Stimulated activated naive CD8-positive, alpha-beta T cell treated with anti-CD3 and anti-CD28 coated beads, Interleukin-15, amount 100 ng/mL, for 72 hours (primary cell): Measurements from ENCODE around the gene KRTAP6-3.

Experiments used
- ATAC-seq: fragments of 150-1000 bp; cut with Tn5 transposase; 2 replicates; pipeline ENCODE4 v1.10.0; 2021; ENCODE audit warnings: mild to moderate bottlenecking, moderate library complexity
- DNase-seq, 2 donors: peaks; one replicate each; pipeline ENCODE4 v3.0.0; 2021 to 2022
- H3K27ac Mint-ChIP-seq, 2 donors: one replicate each; pipeline ENCODE4 v1.8.0; 2022; ENCODE audit warnings: mild to moderate bottlenecking in 2 of 2, mixed read lengths in 2 of 2, moderate library complexity in 2 of 2
- H3K27me3 Mint-ChIP-seq: one replicate; pipeline ENCODE4 v1.8.0; 2022; ENCODE audit warnings: mixed read lengths
- H3K4me1 Mint-ChIP-seq: one replicate; pipeline ENCODE4 v1.8.0; 2022; ENCODE audit warnings: mild to moderate bottlenecking, mixed read lengths
- H3K4me3 Mint-ChIP-seq, 2 donors: one replicate each; pipeline ENCODE4 v1.8.0; 2022; ENCODE audit warnings: mild to moderate bottlenecking in 2 of 2, mixed read lengths in 2 of 2, moderate library complexity in 1 of 2
- H3K9me3 Mint-ChIP-seq, 2 donors: one replicate each; pipeline ENCODE4 v1.8.0; 2022; ENCODE audit warnings: mixed read lengths in 2 of 2

The KRTAP6-3 gene

GRCh38 chr21:30592140-30592539 lies at the start of gene KRTAP6-3:
TSS of gene KRTAP6-3 (plus strand) at chr21:30592440. CDS start at chr21:30592446, 6 bp downstream.
- Mint-ChIP-seq H3K4me3 (no peak within 1 kb of the TSS), H3K9me3 (no peaks in the 10 kb centered on the region), H3K27me3 (no peaks in the 10 kb centered on the region), H3K27ac (no peak within 1 kb of the TSS), H3K4me1 (no peaks in the 10 kb centered on the region)
- DNase-seq, result no peak
- no peak for ATAC-seq

- Mint-ChIP-seq H3K27ac (no peak overlapping the region), H3K27me3 (no peaks in the 10 kb centered on the region), H3K4me1 (no peaks in the 10 kb centered on the region), H3K9me3 (peaks cover 0 to 6% of the 10 kb centered on the region in 2 donors), H3K4me3 (no peak overlapping the region)
- ATAC-seq, result no peak
- DNase-seq, result no peak
Measured at GRCh38 chr21:30552782-30553181, 39.5 kb upstream of the KRTAP6-3 start.

- H3K27ac Mint-ChIP-seq, result no peak overlapping the region
- H3K9me3 Mint-ChIP-seq, result peaks cover 0 to 13% of the 10 kb centered on the region in 2 donors
- H3K27me3 Mint-ChIP-seq, result no peaks in the 10 kb centered on the region
- no peak overlapping the region for H3K4me3 Mint-ChIP-seq
- DNase-seq, result no peak
- ATAC-seq, result no peak
- no peaks in the 10 kb centered on the region for H3K4me1 Mint-ChIP-seq
Measured at GRCh38 chr21:30555095-30555494, 37.1 kb upstream of the KRTAP6-3 start.

DNA sequence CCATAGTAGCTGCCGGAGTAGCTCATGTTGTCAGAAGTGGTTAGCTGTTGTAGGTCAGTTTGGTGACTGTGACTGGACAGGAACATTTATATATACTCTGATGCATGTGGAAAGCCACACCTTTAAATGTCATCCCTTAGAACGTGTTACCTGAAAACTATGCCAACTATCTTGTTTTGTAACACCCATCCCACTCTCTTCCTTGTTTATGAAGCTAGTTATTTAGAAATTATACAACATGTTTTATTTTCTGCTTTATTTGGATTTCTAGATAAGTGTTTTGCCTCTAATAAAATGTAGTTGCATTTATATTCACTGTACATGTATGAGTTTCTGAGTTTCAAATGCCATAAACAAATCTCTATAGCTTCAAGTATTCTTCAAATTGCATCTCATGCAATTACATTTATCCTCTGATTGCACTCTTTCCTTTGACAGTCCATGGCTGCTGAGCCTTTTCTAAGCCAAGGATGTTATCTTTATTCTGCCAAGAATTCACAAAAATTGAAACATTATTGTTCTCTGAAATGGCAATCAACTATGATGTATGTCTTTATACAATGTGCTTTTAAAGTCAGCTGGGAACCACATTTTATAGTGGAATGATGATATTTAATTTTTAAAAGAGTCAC lies 30.9 kb upstream of the KRTAP6-3 start, which contains the start of gene KRTAP19-7:
TSS of gene KRTAP19-7 (minus strand) at position 51 of the 632 bp plus-strand sequence. CDS start at position 26, 25 bp downstream.
- peaks cover 0 to 6% of the 10 kb centered on the region in 2 donors for H3K9me3 Mint-ChIP-seq
- H3K4me3 Mint-ChIP-seq, result no peak within 1 kb of the TSS
- DNase-seq (no peak), ATAC-seq (no peak)
- no peaks in the 10 kb centered on the region for H3K4me1 Mint-ChIP-seq
- no peaks in the 10 kb centered on the region for H3K27me3 Mint-ChIP-seq
- H3K27ac Mint-ChIP-seq, result no peak within 1 kb of the TSS

GRCh38 chr21:30561957-30562356 lies 30.3 kb upstream of the KRTAP6-3 start:
- ATAC-seq (no peak), DNase-seq (no peak)
- H3K4me1 Mint-ChIP-seq, result no peaks in the 10 kb centered on the region
- no peak overlapping the region for H3K4me3 Mint-ChIP-seq
- no peaks in the 10 kb centered on the region for H3K27me3 Mint-ChIP-seq
- H3K27ac Mint-ChIP-seq, result no peak overlapping the region
- H3K9me3 Mint-ChIP-seq, result peaks cover 0 to 6% of the 10 kb centered on the region in 2 donors

GRCh38 chr21:30563072-30563471 lies 29.2 kb upstream of the KRTAP6-3 start:
- no peak for DNase-seq
- no peaks in the 10 kb centered on the region for H3K4me1 Mint-ChIP-seq
- H3K4me3 Mint-ChIP-seq, result no peak overlapping the region
- peaks cover 0 to 6% of the 10 kb centered on the region in 2 donors for H3K9me3 Mint-ChIP-seq
- H3K27ac Mint-ChIP-seq, result no peak overlapping the region
- ATAC-seq, result no peak
- no peaks in the 10 kb centered on the region for H3K27me3 Mint-ChIP-seq

GRCh38 chr21:30563630-30564029 lies 28.6 kb upstream of the KRTAP6-3 start:
- no peak overlapping the region for H3K4me3 Mint-ChIP-seq
- no peak overlapping the region for H3K27ac Mint-ChIP-seq
- H3K27me3 Mint-ChIP-seq, result no peaks in the 10 kb centered on the region
- no peak for DNase-seq
- ATAC-seq, result no peak
- no peaks in the 10 kb centered on the region for H3K4me1 Mint-ChIP-seq
- peaks cover 0 to 6% of the 10 kb centered on the region in 2 donors for H3K9me3 Mint-ChIP-seq

GRCh38 chr21:30567617-30568016 lies 24.6 kb upstream of the KRTAP6-3 start:
- H3K9me3 Mint-ChIP-seq, result peaks cover 7 to 10% of the 10 kb centered on the region in 2 donors
- ATAC-seq, result no peak
- no peak overlapping the region for H3K27ac Mint-ChIP-seq
- H3K4me3 Mint-ChIP-seq, result no peak overlapping the region
- H3K27me3 Mint-ChIP-seq, result no peaks in the 10 kb centered on the region
- H3K4me1 Mint-ChIP-seq, result no peaks in the 10 kb centered on the region
- DNase-seq, result no peak

DNA sequence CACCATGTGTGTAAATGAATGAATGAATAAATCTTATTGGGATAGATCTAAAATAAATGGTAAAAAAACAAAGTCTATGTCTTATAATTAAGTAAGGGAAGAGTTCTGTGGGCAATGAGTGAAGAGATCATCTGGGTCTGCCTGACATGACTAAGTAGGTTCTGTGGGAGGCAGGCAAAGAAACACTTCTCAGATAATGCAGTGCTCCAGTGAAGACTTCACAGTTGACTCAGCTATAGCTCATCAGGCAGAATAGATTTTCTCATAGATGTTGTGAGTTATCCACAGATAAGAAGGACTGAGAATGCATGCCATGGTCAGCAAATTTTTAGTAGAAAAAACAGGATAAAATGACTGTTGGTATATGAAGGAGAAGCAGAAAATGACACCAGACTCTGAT lies 14.5 kb upstream of the KRTAP6-3 start:
- no peaks in the 10 kb centered on the region for H3K9me3 Mint-ChIP-seq
- no peaks in the 10 kb centered on the region for H3K4me1 Mint-ChIP-seq
- no peaks in the 10 kb centered on the region for H3K27me3 Mint-ChIP-seq
- DNase-seq (no peak), ATAC-seq (no peak)
- no peak overlapping the region for H3K27ac Mint-ChIP-seq
- H3K4me3 Mint-ChIP-seq, result no peak overlapping the region

- no peaks in the 10 kb centered on the region for H3K27me3 Mint-ChIP-seq
- H3K9me3 Mint-ChIP-seq, result peaks cover 0 to 3% of the 10 kb centered on the region in 2 donors
- no peak overlapping the region for H3K27ac Mint-ChIP-seq
- H3K4me3 Mint-ChIP-seq, result no peak overlapping the region
- no peak for DNase-seq
- no peak for ATAC-seq
- H3K4me1 Mint-ChIP-seq, result no peaks in the 10 kb centered on the region
Measured at GRCh38 chr21:30579346-30579745, 12.9 kb upstream of the KRTAP6-3 start.

- Mint-ChIP-seq H3K27ac (no peak overlapping the region), H3K27me3 (no peaks in the 10 kb centered on the region), H3K9me3 (peaks cover 0 to 8% of the 10 kb centered on the region in 2 donors), H3K4me1 (no peaks in the 10 kb centered on the region), H3K4me3 (no peak overlapping the region)
- no peak for DNase-seq
- ATAC-seq, result no peak
Measured at GRCh38 chr21:30580132-30580531, 12.1 kb upstream of the KRTAP6-3 start.

DNA sequence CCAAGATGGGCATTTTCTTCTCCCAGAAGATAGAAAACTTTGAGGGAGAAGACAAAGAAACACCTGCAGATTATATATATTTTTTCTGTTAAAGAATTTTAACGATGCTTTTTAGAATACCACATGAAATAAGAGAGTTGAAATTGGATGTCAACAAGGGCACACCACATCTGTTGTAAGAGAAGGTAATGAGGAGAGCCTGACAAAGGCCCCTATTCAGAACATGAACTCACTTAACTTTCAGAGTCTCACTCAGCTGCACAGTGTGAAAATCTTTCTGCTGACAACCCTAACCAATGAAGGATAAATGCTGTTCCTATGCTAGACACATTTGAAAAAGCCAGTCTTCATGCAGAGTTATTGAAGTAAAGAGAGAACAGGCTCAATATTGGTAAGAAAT lies 9.4 kb upstream of the KRTAP6-3 start:
- peaks cover 0 to 8% of the 10 kb centered on the region in 2 donors for H3K9me3 Mint-ChIP-seq
- H3K4me1 Mint-ChIP-seq, result no peaks in the 10 kb centered on the region
- no peak for DNase-seq
- ATAC-seq, result no peak
- H3K27me3 Mint-ChIP-seq, result no peaks in the 10 kb centered on the region
- no peak overlapping the region for H3K4me3 Mint-ChIP-seq
- H3K27ac Mint-ChIP-seq, result no peak overlapping the region

- ATAC-seq (no peak), DNase-seq (no peak)
- Mint-ChIP-seq H3K27me3 (no peaks in the 10 kb centered on the region), H3K4me1 (no peaks in the 10 kb centered on the region), H3K4me3 (no peak within 1 kb of the TSS), H3K9me3 (no peaks in the 10 kb centered on the region), H3K27ac (no peak within 1 kb of the TSS)
Measured at GRCh38 chr21:30590297-30590696, 1.9 kb upstream of the KRTAP6-3 start, which contains the start of gene KRTAP22-2. TSS of gene KRTAP22-2 (minus strand) at chr21:30590397.

GRCh38 chr21:30598802-30599201 lies 6.6 kb downstream of the KRTAP6-3 start, which contains the start of gene KRTAP6-2:
TSS of gene KRTAP6-2 (minus strand) at chr21:30598902. CDS start at chr21:30598874, 28 bp downstream.
- Mint-ChIP-seq H3K9me3 (peaks cover 6 to 9% of the 10 kb centered on the region in 2 donors), H3K4me1 (no peaks in the 10 kb centered on the region), H3K4me3 (no peak within 1 kb of the TSS), H3K27ac (no peak within 1 kb of the TSS), H3K27me3 (no peaks in the 10 kb centered on the region)
- ATAC-seq (no peak), DNase-seq (no peak)

DNA sequence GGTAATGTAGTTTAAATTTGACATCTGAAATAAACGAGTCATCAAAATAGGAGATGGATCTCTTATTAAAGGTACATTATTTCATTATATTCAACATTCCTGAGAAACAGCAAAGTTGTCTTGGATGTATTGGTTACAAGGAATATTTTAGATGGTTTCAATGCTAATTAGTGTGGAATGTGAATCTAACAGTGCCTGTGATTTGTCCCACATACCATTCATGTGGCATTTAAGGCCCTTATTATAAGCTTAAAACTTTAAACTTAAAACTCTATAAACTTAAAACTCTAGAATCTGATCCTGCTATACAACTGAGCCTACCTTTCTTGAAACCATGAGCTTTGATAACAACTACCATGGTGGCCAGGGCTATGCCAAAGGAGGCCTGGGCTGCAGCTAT lies 8.5 kb downstream of the KRTAP6-3 start, which contains the start of gene KRTAP22-1:
TSS of gene KRTAP22-1 (plus strand) at position 301 of the 400 bp plus-strand sequence.
- DNase-seq (no peak), ATAC-seq (no peak)
- no peaks in the 10 kb centered on the region for H3K27me3 Mint-ChIP-seq
- H3K9me3 Mint-ChIP-seq, result peaks cover 6 to 18% of the 10 kb centered on the region in 2 donors
- no peak within 1 kb of the TSS for H3K4me3 Mint-ChIP-seq
- no peaks in the 10 kb centered on the region for H3K4me1 Mint-ChIP-seq
- no peak within 1 kb of the TSS for H3K27ac Mint-ChIP-seq

- Mint-ChIP-seq H3K27ac (no peak overlapping the region), H3K9me3 (peaks cover 8 to 21% of the 10 kb centered on the region in 2 donors), H3K4me3 (no peak overlapping the region), H3K27me3 (no peaks in the 10 kb centered on the region), H3K4me1 (no peaks in the 10 kb centered on the region)
- DNase-seq, result no peak
- ATAC-seq, result no peak
Measured at GRCh38 chr21:30605968-30606367, 13.7 kb downstream of the KRTAP6-3 start.

DNA sequence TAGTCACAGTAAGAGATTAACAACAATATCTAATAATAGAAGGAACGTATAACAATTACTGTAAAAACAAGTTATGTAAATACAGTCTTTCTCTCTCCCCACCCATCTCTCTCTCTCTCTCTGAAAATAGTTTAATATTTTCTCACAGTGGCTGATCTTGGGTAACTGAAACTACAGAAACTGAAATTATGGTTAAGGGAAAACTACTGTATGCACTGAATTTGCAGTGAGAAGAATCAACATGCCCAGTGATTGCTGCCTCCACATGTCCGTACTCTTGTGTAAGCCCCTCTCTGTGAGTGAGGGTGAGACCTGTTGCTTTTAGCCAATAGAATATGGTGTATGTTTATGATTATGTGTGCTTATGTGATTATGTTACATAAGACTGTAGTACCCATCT lies 19.9 kb downstream of the KRTAP6-3 start:
- no peaks in the 10 kb centered on the region for H3K4me1 Mint-ChIP-seq
- H3K9me3 Mint-ChIP-seq, result peaks cover 5 to 7% of the 10 kb centered on the region in 2 donors
- H3K27me3 Mint-ChIP-seq, result no peaks in the 10 kb centered on the region
- no peak for DNase-seq
- no peak overlapping the region for H3K27ac Mint-ChIP-seq
- no peak for ATAC-seq
- H3K4me3 Mint-ChIP-seq, result no peak overlapping the region
